ENCODE measurements around the gene PDCL2. TPM values are rescaled to one million over a fixed set of nuclear protein-coding genes. Genes with fewer than 3 reads are reported as not detected.

The PDCL2 gene
- total and polyA plus RNA-seq, 2 of the 8 experiments (the other 6 are each of a cell fraction or from before 2014, with no cell fraction given) = not detected

DNA sequence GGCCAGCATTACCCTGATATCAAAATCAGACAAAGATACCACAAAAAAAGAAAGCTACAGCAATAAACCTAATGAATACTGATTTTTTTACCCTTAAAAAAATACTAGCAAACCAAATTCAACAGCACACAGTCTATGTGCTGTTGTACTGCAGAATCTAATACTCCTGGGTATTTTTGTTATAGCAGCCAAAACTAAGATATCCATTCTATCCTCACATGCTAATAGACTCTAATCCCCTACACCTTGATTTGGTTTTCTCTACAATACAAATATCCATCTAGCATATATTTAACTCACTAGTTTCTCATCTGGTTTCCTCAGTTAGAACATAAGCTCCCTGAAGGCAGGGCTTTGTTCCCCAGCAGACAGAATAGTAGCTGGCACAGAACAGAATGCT, 57.7 kb downstream of the PDCL2 start (continued):
- no peak for TF ChIP-seq CHD7 (IDR thresholded peaks at IDR 0.05; ENCODE audit: insufficient replicate concordance, low read length)

Measured in H1 (cell line).